ENCODE measurements around the gene PPP1R3D. TPM values are rescaled to one million over a fixed set of nuclear protein-coding genes. Genes with fewer than 3 reads are reported as not detected.

The PPP1R3D gene
- total RNA-seq, 1 donor from 2014 or later: 5.2 TPM

DNA sequence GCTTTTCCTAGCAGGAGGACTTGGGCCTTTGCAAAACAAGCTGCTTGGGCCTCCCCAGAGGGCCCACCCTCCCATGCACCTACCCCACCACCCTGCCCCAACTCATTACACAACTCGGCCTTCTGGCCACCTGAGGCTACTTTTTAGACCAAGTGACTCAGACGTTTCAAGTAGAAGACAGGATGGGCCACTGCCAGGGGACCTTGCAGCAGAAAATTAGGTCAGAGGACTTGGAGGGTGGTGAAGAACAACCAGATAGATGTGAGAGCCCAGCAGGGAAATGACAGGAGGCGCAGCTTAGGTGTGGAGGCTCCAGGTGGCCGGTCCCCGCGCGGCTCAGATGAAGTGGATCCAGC, 1.4 kb downstream of the PPP1R3D start:
- no peak for TF ChIP-seq CTCF (IDR thresholded peaks at IDR 0.05; ENCODE audit: unreplicated experiment)
- Mint-ChIP-seq H3K4me3 (ENCODE audit: low read depth) (peak overlapping the region; percentile 70), H3K9me3 (ENCODE audit: low read depth) (no peaks in the 10 kb centered on the region), H3K4me1 (ENCODE audit: low read depth) (peaks cover 23% of the 10 kb centered on the region), H3K27ac (peak overlapping the region; percentile 77), H3K36me3 (ENCODE audit: insufficient read depth) (peaks cover 11% of the 10 kb centered on the region), H3K27me3 (peaks cover 14% of the 10 kb centered on the region)
- DNase-seq (ENCODE audit: low spot score, unreplicated experiment): no peak

GRCh38 chr20:59938221-59938620, 1.9 kb downstream of the PPP1R3D start:
- Mint-ChIP-seq H3K36me3 (ENCODE audit: insufficient read depth) (peaks cover 11% of the 10 kb centered on the region), H3K4me3 (ENCODE audit: low read depth) (peak overlapping the region; percentile 70), H3K27me3 (peaks cover 14% of the 10 kb centered on the region), H3K9me3 (ENCODE audit: low read depth) (no peaks in the 10 kb centered on the region), H3K4me1 (ENCODE audit: low read depth) (peaks cover 23% of the 10 kb centered on the region), H3K27ac (peak overlapping the region; percentile 77)
- no peak for TF ChIP-seq CTCF (IDR thresholded peaks at IDR 0.05; ENCODE audit: unreplicated experiment)
- no peak for DNase-seq (ENCODE audit: low spot score, unreplicated experiment)

- peaks cover 14% of the 10 kb centered on the region for H3K27me3 Mint-ChIP-seq
- peaks cover 11% of the 10 kb centered on the region for H3K36me3 Mint-ChIP-seq (ENCODE audit: insufficient read depth)
- H3K27ac Mint-ChIP-seq: no peak overlapping the region
- peaks cover 23% of the 10 kb centered on the region for H3K4me1 Mint-ChIP-seq (ENCODE audit: low read depth)
- DNase-seq (ENCODE audit: low spot score, unreplicated experiment): no peak
- peak overlapping the region; percentile 5 for H3K4me3 Mint-ChIP-seq (ENCODE audit: low read depth)
- no peaks in the 10 kb centered on the region for H3K9me3 Mint-ChIP-seq (ENCODE audit: low read depth)
- no peak for TF ChIP-seq CTCF (IDR thresholded peaks at IDR 0.05; ENCODE audit: unreplicated experiment)
Observed at GRCh38 chr20:59937150-59937549, 3.0 kb downstream of the PPP1R3D start.

GRCh38 chr20:59936409-59936808, 3.7 kb downstream of the PPP1R3D start:
- TF ChIP-seq CTCF (IDR thresholded peaks at IDR 0.05; ENCODE audit: unreplicated experiment): no peak
- no peak overlapping the region for H3K27ac Mint-ChIP-seq
- DNase-seq (ENCODE audit: low spot score, unreplicated experiment): no peak
- peaks cover 11% of the 10 kb centered on the region for H3K36me3 Mint-ChIP-seq (ENCODE audit: insufficient read depth)
- peaks cover 26% of the 10 kb centered on the region for H3K4me1 Mint-ChIP-seq (ENCODE audit: low read depth)
- peaks cover 14% of the 10 kb centered on the region for H3K27me3 Mint-ChIP-seq
- no peak overlapping the region for H3K4me3 Mint-ChIP-seq (ENCODE audit: low read depth)
- H3K9me3 Mint-ChIP-seq (ENCODE audit: low read depth): peaks cover 3% of the 10 kb centered on the region

GRCh38 chr20:59935457-59936185, 4.5 kb downstream of the PPP1R3D start:
- H3K36me3 Mint-ChIP-seq (ENCODE audit: insufficient read depth): peaks cover 11% of the 10 kb centered on the region
- no peak overlapping the region for H3K27ac Mint-ChIP-seq
- H3K4me1 Mint-ChIP-seq (ENCODE audit: low read depth): peaks cover 23% of the 10 kb centered on the region
- DNase-seq (ENCODE audit: low spot score, unreplicated experiment): no peak
- no peak overlapping the region for H3K4me3 Mint-ChIP-seq (ENCODE audit: low read depth)
- H3K9me3 Mint-ChIP-seq (ENCODE audit: low read depth): peaks cover 3% of the 10 kb centered on the region
- TF ChIP-seq CTCF (IDR thresholded peaks at IDR 0.05; ENCODE audit: unreplicated experiment): no peak
- H3K27me3 Mint-ChIP-seq: peaks cover 14% of the 10 kb centered on the region
